ENCODE results near the gene KCNJ9. TPM values are rescaled to one million over a fixed set of nuclear protein-coding genes. Genes with fewer than 3 reads are reported as not detected.

KCNJ9 gene
- total RNA-seq, 1 donor from 2014 or later = 0.19 TPM

GRCh38 chr1:160066829-160067745 lies 14.3 kb upstream of the KCNJ9 start:
- peaks cover 52% of the 10 kb centered on the region for H3K27me3 Mint-ChIP-seq (ENCODE audit: low read depth)
- no peak overlapping the region for H3K27ac Mint-ChIP-seq (ENCODE audit: unreplicated experiment)
- no peak for DNase-seq (ENCODE audit: low read depth, low spot score)
- H3K36me3 Mint-ChIP-seq (ENCODE audit: low read depth) = no peaks in the 10 kb centered on the region
- TF ChIP-seq CTCF (conservative IDR thresholded peaks at IDR 0.05) = no peak
- H3K9me3 Mint-ChIP-seq = no peaks in the 10 kb centered on the region
- H3K4me1 Mint-ChIP-seq = peaks cover 59% of the 10 kb centered on the region
- H3K4me3 Mint-ChIP-seq = peak overlapping the region; percentile 17

GRCh38 chr1:160068225-160068624 lies 13.1 kb upstream of the KCNJ9 start:
- Mint-ChIP-seq H3K4me1 (peaks cover 50% of the 10 kb centered on the region), H3K36me3 (ENCODE audit: low read depth) (no peaks in the 10 kb centered on the region), H3K4me3 (peak overlapping the region; percentile 61), H3K27me3 (ENCODE audit: low read depth) (peaks cover 61% of the 10 kb centered on the region), H3K27ac (ENCODE audit: unreplicated experiment) (no peak overlapping the region), H3K9me3 (no peaks in the 10 kb centered on the region)
- no peak for TF ChIP-seq CTCF (conservative IDR thresholded peaks at IDR 0.05)
- no peak for DNase-seq (ENCODE audit: low read depth, low spot score)

GRCh38 chr1:160069460-160070231 lies 11.7 kb upstream of the KCNJ9 start, which contains the start of gene KCNJ10:
TSS of gene KCNJ10 (minus strand) at chr1:160070160. CDS start at chr1:160042532, 27,628 bp downstream.
- Mint-ChIP-seq H3K27ac (ENCODE audit: unreplicated experiment) (no peak within 1 kb of the TSS), H3K4me3 (peak within 1 kb of the TSS; percentile 87), H3K9me3 (no peaks in the 10 kb centered on the region), H3K27me3 (ENCODE audit: low read depth) (peaks cover 68% of the 10 kb centered on the region), H3K4me1 (peaks cover 36% of the 10 kb centered on the region), H3K36me3 (ENCODE audit: low read depth) (no peaks in the 10 kb centered on the region)
- no peak for DNase-seq (ENCODE audit: low read depth, low spot score)
- TF ChIP-seq CTCF (conservative IDR thresholded peaks at IDR 0.05) = no peak

GRCh38 chr1:160070243-160071163 lies 10.8 kb upstream of the KCNJ9 start:
- Mint-ChIP-seq H3K27ac (ENCODE audit: unreplicated experiment) (no peak overlapping the region), H3K36me3 (ENCODE audit: low read depth) (no peaks in the 10 kb centered on the region), H3K4me3 (peak overlapping the region; percentile 87), H3K9me3 (no peaks in the 10 kb centered on the region), H3K27me3 (ENCODE audit: low read depth) (peaks cover 75% of the 10 kb centered on the region), H3K4me1 (peaks cover 28% of the 10 kb centered on the region)
- DNase-seq (ENCODE audit: low read depth, low spot score) = peak; percentile 74
- TF ChIP-seq CTCF (conservative IDR thresholded peaks at IDR 0.05) = no peak

- no peak for TF ChIP-seq CTCF (conservative IDR thresholded peaks at IDR 0.05)
- H3K27me3 Mint-ChIP-seq (ENCODE audit: low read depth) = peaks cover 76% of the 10 kb centered on the region
- no peak overlapping the region for H3K27ac Mint-ChIP-seq (ENCODE audit: unreplicated experiment)
- H3K36me3 Mint-ChIP-seq (ENCODE audit: low read depth) = no peaks in the 10 kb centered on the region
- H3K4me1 Mint-ChIP-seq = peaks cover 24% of the 10 kb centered on the region
- no peak overlapping the region for H3K4me3 Mint-ChIP-seq
- no peaks in the 10 kb centered on the region for H3K9me3 Mint-ChIP-seq
- no peak for DNase-seq (ENCODE audit: low read depth, low spot score)
These were observed 10.0 kb upstream of the KCNJ9 start for GRCh38 chr1:160071289-160071688.

All from neural crest cell (in vitro differentiated cells).